Suprapubic skin (tissue), 4 donors: ENCODE results near the gene LRRC7. TPM values are rescaled to one million over a fixed set of nuclear protein-coding genes. Genes with fewer than 3 reads are reported as not detected.

Source experiments
- DNase-seq, 2 donors: peaks; one replicate each; pipeline ENCODE4 v3.0.0-alpha.2; 2019; ENCODE audit warnings: low spot score in 2 of 2
- H3K27ac ChIP-seq: fragments of 200-600 bp; sonication (generic); one replicate; pipeline ENCODE4 v1.5.1; 2019
- H3K27me3 ChIP-seq: fragments of 200-600 bp; sonication (generic); one replicate; pipeline ENCODE4 v1.5.1; 2019
- H3K36me3 ChIP-seq: fragments of 200-600 bp; sonication (generic); one replicate; pipeline ENCODE4 v1.5.1; 2019
- H3K4me1 ChIP-seq: fragments of 200-600 bp; sonication (generic); one replicate; pipeline ENCODE4 v1.5.1; 2019
- H3K4me3 ChIP-seq: fragments of 200-600 bp; sonication (generic); one replicate; pipeline ENCODE4 v1.5.1; 2019; ENCODE audit warnings: mild to moderate bottlenecking
- H3K9me3 ChIP-seq: fragments of 200-600 bp; sonication (generic); one replicate; pipeline ENCODE4 v1.5.1; 2019
- CTCF ChIP-seq, 2 donors: fragments of 200-600 bp in 1 of 2; fragments of 450-650 bp in 1 of 2; sonication (generic) in 1 of 2; IDR thresholded peaks; one replicate each; pipeline ENCODE4 v1.5.1; 2016 to 2019; ENCODE audit warnings: antibody characterized with exemption in 2 of 2, mild to moderate bottlenecking in 1 of 2, moderate library complexity in 1 of 2
- EP300 ChIP-seq: sonication (generic); formaldehyde crosslinking; IDR thresholded peaks from one replicate; pipeline ENCODE4 v1.6.1; 2017; ENCODE audit warnings: antibody characterized with exemption
- POLR2A ChIP-seq, 2 donors: fragments of 450-650 bp; IDR thresholded peaks; one replicate each; pipeline ENCODE4 v1.6.1; 2017; ENCODE audit warnings: antibody characterized with exemption in 2 of 2, mild to moderate bottlenecking in 2 of 2, moderate library complexity in 2 of 2
- POLR2AphosphoS5 ChIP-seq, 3 donors: sonication (generic); formaldehyde crosslinking; IDR thresholded peaks; one replicate each; pipeline ENCODE4 v1.6.1; 2017; ENCODE audit warnings: antibody characterized with exemption in 3 of 3
- WGBS: methylation state at CpG from one replicate; pipeline ENCODE4 v1.1.5; 2018; 5-methylcytosine and 5-hydroxymethylcytosine counted together
- total RNA-seq, 4 donors: library from RNA; depleted of rRNA; stranded (reverse); fragments of >200 nt; gene quantifications; one replicate each; pipeline ENCODE4 v1.1.0, GENCODE V29; 2016

Gene LRRC7
- total RNA-seq, result under 1 TPM; 0.24 to 0.98 (median 0.47) TPM

GRCh38 chr1:69567652-69568420 is at the start of gene LRRC7:
TSS of gene LRRC7 (plus strand) at chr1:69567922. CDS start at chr1:69568640, 718 bp downstream.
- no peak for TF ChIP-seq EP300
- TF ChIP-seq POLR2A (IDR thresholded peaks at IDR 0.05), result no peak
- no peak for TF ChIP-seq POLR2AphosphoS5 (IDR thresholded peaks at IDR 0.05)
- TF ChIP-seq CTCF (IDR thresholded peaks at IDR 0.05), result no peak
- peak within 1 kb of the TSS; percentile 62 for H3K4me3 ChIP-seq
- no peaks in the 10 kb centered on the region for H3K36me3 ChIP-seq
- DNase-seq, result peak in 1 of 2 donors; percentile 57
- no peak within 1 kb of the TSS for H3K27ac ChIP-seq
- peaks cover 32% of the 10 kb centered on the region for H3K27me3 ChIP-seq
- no peaks in the 10 kb centered on the region for H3K9me3 ChIP-seq
- 0% methylated on average over 6 of the region's 62 CpGs for WGBS
- peaks cover 34% of the 10 kb centered on the region for H3K4me1 ChIP-seq

- WGBS, result 65% methylated on average over 3 of the region's 3 CpGs
- DNase-seq, result no peak
- Histone ChIP-seq H3K27me3 (no peaks in the 10 kb centered on the region), H3K9me3 (no peaks in the 10 kb centered on the region), H3K4me3 (no peak overlapping the region), H3K27ac (no peak overlapping the region), H3K4me1 (no peaks in the 10 kb centered on the region), H3K36me3 (no peaks in the 10 kb centered on the region)
- TF ChIP-seq POLR2A (IDR thresholded peaks at IDR 0.05) (no peak), POLR2AphosphoS5 (IDR thresholded peaks at IDR 0.05) (no peak), EP300 (no peak), CTCF (IDR thresholded peaks at IDR 0.05) (no peak)
These were observed 48.7 kb upstream of the LRRC7 start for GRCh38 chr1:69519006-69519405.

DNA sequence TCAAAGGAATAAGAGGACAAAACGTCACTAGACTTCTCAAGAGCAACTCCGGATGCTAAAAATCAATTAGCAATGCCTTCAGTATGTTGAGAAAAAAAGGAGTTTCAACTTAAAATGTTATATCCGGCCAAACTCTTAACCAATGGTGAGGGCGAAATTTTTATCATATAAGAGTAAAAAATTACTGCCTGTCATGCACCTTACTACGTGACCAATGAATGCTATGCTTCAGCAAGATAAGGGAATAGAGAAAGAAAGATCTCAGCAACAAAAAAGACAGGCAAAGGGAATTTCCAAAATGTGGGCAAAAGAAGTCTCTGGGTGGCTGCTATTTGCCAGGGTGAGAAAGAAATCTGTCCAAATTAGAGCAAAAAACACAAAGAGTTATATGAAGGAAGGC is 47.4 kb upstream of the LRRC7 start:
- Histone ChIP-seq H3K9me3 (no peaks in the 10 kb centered on the region), H3K27me3 (no peaks in the 10 kb centered on the region), H3K36me3 (no peaks in the 10 kb centered on the region), H3K4me3 (no peak overlapping the region), H3K27ac (no peak overlapping the region), H3K4me1 (no peaks in the 10 kb centered on the region)
- TF ChIP-seq EP300 (no peak), POLR2A (IDR thresholded peaks at IDR 0.05) (no peak), CTCF (IDR thresholded peaks at IDR 0.05) (no peak), POLR2AphosphoS5 (IDR thresholded peaks at IDR 0.05) (no peak)
- WGBS, result 61% methylated on average over 5 of the region's 5 CpGs
- no peak for DNase-seq

GRCh38 chr1:69523032-69523431 is 44.7 kb upstream of the LRRC7 start:
- Histone ChIP-seq H3K36me3 (no peaks in the 10 kb centered on the region), H3K4me1 (no peaks in the 10 kb centered on the region), H3K27me3 (no peaks in the 10 kb centered on the region), H3K27ac (no peak overlapping the region), H3K4me3 (no peak overlapping the region), H3K9me3 (no peaks in the 10 kb centered on the region)
- DNase-seq, result no peak
- TF ChIP-seq CTCF (IDR thresholded peaks at IDR 0.05) (no peak), POLR2AphosphoS5 (IDR thresholded peaks at IDR 0.05) (no peak), EP300 (no peak), POLR2A (IDR thresholded peaks at IDR 0.05) (no peak)
- 71% methylated on average over 1 of the region's 1 CpG for WGBS

DNA sequence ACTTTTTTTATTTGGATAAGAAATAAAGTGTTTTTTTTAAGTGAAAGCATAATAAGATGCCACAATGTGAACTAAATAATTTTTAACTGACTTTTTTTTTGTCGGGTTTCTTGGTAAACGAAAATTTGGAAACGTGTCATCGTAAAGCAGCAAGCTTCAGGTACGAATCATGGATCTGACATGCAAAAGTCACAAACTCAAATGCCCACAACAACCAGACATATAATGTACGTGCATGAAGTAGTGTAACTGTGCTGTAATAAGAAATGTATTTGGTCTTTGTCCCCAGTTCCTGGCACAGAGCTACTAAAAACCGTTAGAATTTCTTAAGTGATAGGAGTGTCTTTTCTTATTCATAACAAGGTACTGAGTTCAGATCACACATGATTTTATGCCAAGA is 44.3 kb upstream of the LRRC7 start:
- TF ChIP-seq POLR2A (IDR thresholded peaks at IDR 0.05), result no peak
- TF ChIP-seq CTCF (IDR thresholded peaks at IDR 0.05), result no peak
- no peak for TF ChIP-seq POLR2AphosphoS5 (IDR thresholded peaks at IDR 0.05)
- no peak for TF ChIP-seq EP300

More for the DNA sequence above, 44.3 kb upstream of the LRRC7 start:
- H3K4me1 ChIP-seq, result no peaks in the 10 kb centered on the region
- no peak for DNase-seq
- H3K9me3 ChIP-seq, result no peaks in the 10 kb centered on the region
- H3K27me3 ChIP-seq, result no peaks in the 10 kb centered on the region
- H3K4me3 ChIP-seq, result no peak overlapping the region
- 72% methylated on average over 7 of the region's 7 CpGs for WGBS
- H3K36me3 ChIP-seq, result no peaks in the 10 kb centered on the region
- no peak overlapping the region for H3K27ac ChIP-seq
